Endometrial microvascular endothelial cells (primary cell): ENCODE data around the gene ETV3L. TPM values are rescaled to one million over a fixed set of nuclear protein-coding genes. Genes with fewer than 3 reads are reported as not detected.
"Not testable (repeated sequence)": the region's sequence is repeated elsewhere in the genome, so short reads cannot be mapped to it uniquely, and the experiment has no call there.

Source experiments
- in situ Hi-C: cut with HindIII; loops from 2 replicates; pipeline ENCODE4 v1.10.0; 2017; ENCODE audit warnings: low sequenced_read_pairs, low pct_unique_long_range_greater_than_20kb; ENCODE audit errors: inconsistent ontology term
- total RNA-seq: library from RNA; depleted of rRNA; stranded (reverse); fragments of >200 nt; gene quantifications from one replicate; pipeline ENCODE4 v1.2.3, GENCODE V29; 2015; ENCODE audit errors: inconsistent ontology term

ETV3L gene
- total RNA-seq, 1 donor from 2014 or later: not detected

GRCh38 chr1:157089789-157090188, 9.8 kb downstream of the ETV3L start:
- in situ Hi-C loops: no loop called here

- in situ Hi-C loops: no loop called here
These were observed 11.0 kb downstream of the ETV3L start for GRCh38 chr1:157088607-157089006.

- in situ Hi-C loops: no loop called here
These were observed 12.6 kb downstream of the ETV3L start for GRCh38 chr1:157087030-157087429.

- in situ Hi-C loops: no loop called here
These were observed 13.3 kb downstream of the ETV3L start for GRCh38 chr1:157086299-157086698.

- in situ Hi-C loops: no loop called here
These were observed 14.2 kb downstream of the ETV3L start for GRCh38 chr1:157085421-157085820.

GRCh38 chr1:157084720-157085119, 14.9 kb downstream of the ETV3L start:
- in situ Hi-C loops: no loop called here

GRCh38 chr1:157081707-157082106, 17.9 kb downstream of the ETV3L start:
- in situ Hi-C loops: no loop called here

GRCh38 chr1:157080714-157081113, 18.9 kb downstream of the ETV3L start:
- in situ Hi-C loops: no loop called here

- in situ Hi-C loops: no loop called here
These were observed 22.2 kb downstream of the ETV3L start for GRCh38 chr1:157077394-157077793.

GRCh38 chr1:157073944-157074685, 25.5 kb downstream of the ETV3L start:
- in situ Hi-C loops: no loop called here

- in situ Hi-C loops: no loop called here
These were observed 30.0 kb downstream of the ETV3L start for GRCh38 chr1:157069601-157070000.

GRCh38 chr1:157059241-157059640, 40.4 kb downstream of the ETV3L start:
- in situ Hi-C loops: not testable (repeated sequence)

GRCh38 chr1:157056269-157056668, 43.3 kb downstream of the ETV3L start:
- in situ Hi-C loops: no loop called here

- in situ Hi-C loops: not testable (repeated sequence)
These were observed 43.9 kb downstream of the ETV3L start for GRCh38 chr1:157055729-157056128.

- in situ Hi-C loops: no loop called here
These were observed 48.8 kb downstream of the ETV3L start for GRCh38 chr1:157050836-157051235.

GRCh38 chr1:157047062-157047410, 52.6 kb downstream of the ETV3L start:
- in situ Hi-C loops: no loop called here

GRCh38 chr1:157045250-157046218, 54.1 kb downstream of the ETV3L start, which contains the start of gene ARHGEF11:
TSS of gene ARHGEF11 (minus strand) at chr1:157045742. CDS start at chr1:157044330, 1,412 bp downstream.
- in situ Hi-C loops: no loop called here

GRCh38 chr1:157044326-157044725, 55.3 kb downstream of the ETV3L start:
- in situ Hi-C loops: no loop called here

- in situ Hi-C loops: no loop called here
These were observed 55.9 kb downstream of the ETV3L start for GRCh38 chr1:157043685-157044084.

- in situ Hi-C loops: no loop called here
These were observed 56.8 kb downstream of the ETV3L start for GRCh38 chr1:157042846-157043245.
